HG03439 (cell line): ENCODE data around the gene FOXJ1.

Experiments used
- ATAC-seq: cut with Tn5 transposase; IDR thresholded peaks from one replicate; pipeline ENCODE4 v1.9.1; 2021; ENCODE audit warnings: mild to moderate bottlenecking, moderate library complexity; ENCODE audit not compliant: unreplicated experiment

The FOXJ1 gene

GRCh38 chr17:76092526-76093413, 48.3 kb downstream of the FOXJ1 start:
- no peak for ATAC-seq

- ATAC-seq: no peak
These were observed 49.3 kb downstream of the FOXJ1 start for GRCh38 chr17:76091526-76092286.

- no peak for ATAC-seq
These were observed 50.4 kb downstream of the FOXJ1 start for GRCh38 chr17:76090517-76091129.

- no peak for ATAC-seq
These were observed 51.1 kb downstream of the FOXJ1 start for GRCh38 chr17:76089680-76090516.

- ATAC-seq: no peak
These were observed 52.0 kb downstream of the FOXJ1 start for GRCh38 chr17:76088868-76089576.

- no peak for ATAC-seq
These were observed 52.8 kb downstream of the FOXJ1 start for GRCh38 chr17:76088041-76088867.

- ATAC-seq: no peak
These were observed 53.5 kb downstream of the FOXJ1 start for GRCh38 chr17:76087531-76087930.

- no peak for ATAC-seq
These were observed 54.7 kb downstream of the FOXJ1 start for GRCh38 chr17:76086384-76086783.
